Stimulated activated CD8-positive, alpha-beta memory T cell treated with anti-CD3 and anti-CD28 coated beads, Interleukin-15, amount 100 ng/mL, for 1 hour (primary cell): ENCODE results near the gene YIPF3.
"Not testable (repeated sequence)": the region's sequence is repeated elsewhere in the genome, so short reads cannot be mapped to it uniquely, and the experiment has no call there.

Source experiments
- DNase-seq: peaks from one replicate; pipeline ENCODE4 v3.0.0-alpha.2; 2020; ENCODE audit warnings: low read depth

YIPF3 gene

DNA sequence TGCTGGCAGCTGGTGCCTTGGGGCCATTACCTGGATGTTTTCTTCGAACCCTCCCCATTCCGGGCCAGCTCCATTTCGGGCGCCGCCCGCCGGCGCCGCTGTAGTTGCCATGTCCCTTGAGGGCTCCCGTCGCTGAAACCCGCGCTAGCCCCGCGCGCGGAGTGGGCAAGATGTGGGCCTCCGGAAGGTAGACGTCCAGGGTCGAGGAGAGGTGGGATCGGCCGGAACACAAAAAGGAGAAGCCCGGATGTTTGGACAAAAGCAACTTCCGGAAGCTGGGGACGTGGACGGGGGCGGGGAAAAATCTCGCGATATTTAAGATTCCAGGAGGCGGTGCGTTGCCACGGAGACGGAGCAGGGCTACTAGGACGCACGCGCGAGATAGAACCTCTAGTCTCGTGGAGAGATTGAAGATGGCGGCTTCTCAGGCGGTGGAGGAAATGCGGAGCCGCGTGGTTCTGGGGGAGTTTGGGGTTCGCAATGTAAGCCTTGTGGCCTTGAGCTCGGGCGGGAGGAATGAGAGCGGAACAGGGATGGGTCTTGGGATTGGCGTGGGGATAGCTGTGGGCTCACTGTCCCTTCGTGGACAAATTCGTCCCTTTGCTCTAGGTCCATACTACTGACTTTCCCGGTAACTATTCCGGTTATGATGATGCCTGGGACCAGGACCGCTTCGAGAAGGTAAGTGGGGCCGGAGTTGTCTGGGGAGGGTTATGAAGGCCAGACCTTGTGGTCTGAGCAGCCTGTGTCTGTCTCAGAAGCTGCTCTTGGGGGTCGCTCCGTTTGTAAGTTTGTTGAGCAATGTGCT, at the start of gene YIPF3, which contains the start of gene POLR1C:
TSS of gene YIPF3 (minus strand) at position 230 of the 808 bp plus-strand sequence. CDS start at position 111, 119 bp downstream.
TSS of gene POLR1C (plus strand) at position 393 of the 808 bp plus-strand sequence. CDS start at position 414, 21 bp downstream.
- peak; percentile 97 for DNase-seq

DNA sequence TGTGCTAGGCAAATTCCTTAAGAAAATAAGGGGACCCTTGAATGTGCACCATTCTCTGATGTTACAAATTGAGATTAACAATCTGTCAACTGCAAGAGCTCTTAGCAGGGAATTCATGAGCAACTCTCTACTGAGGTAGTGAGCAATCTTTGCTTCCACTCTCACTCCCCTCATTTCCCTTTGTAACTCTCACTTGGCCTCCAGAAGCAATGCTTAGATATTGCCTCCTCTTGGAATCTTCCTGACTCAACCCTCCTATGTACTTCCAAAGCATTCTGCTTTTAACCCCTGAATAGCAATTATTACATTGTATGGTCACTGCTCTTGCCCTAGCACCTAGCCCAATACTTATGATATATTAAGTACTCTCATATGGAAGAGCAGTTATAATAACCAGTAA, 42.6 kb upstream of the YIPF3 start:
- DNase-seq: no peak

GRCh38 chr6:43557620-43558019, 40.9 kb upstream of the YIPF3 start:
- DNase-seq: not testable (repeated sequence)

DNA sequence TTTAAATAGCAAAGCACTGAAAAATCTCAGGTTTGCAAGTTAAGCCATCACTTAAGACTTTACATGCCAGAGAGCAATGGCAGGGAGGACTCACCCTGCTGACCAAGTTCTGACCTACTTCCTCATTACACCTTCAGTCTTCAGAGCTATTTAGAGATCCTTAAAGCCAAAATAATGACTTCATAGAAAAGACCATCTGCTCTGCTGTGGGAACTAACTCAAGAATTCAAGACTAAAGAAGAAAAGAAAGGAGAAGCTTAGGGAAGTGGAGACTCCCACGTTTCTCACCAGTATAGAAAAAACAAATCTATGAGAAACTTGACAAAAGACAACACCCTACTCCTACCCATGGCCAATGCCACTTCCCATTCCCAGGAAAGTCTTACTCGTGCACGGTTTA, 30.5 kb upstream of the YIPF3 start:
- DNase-seq: no peak

DNA sequence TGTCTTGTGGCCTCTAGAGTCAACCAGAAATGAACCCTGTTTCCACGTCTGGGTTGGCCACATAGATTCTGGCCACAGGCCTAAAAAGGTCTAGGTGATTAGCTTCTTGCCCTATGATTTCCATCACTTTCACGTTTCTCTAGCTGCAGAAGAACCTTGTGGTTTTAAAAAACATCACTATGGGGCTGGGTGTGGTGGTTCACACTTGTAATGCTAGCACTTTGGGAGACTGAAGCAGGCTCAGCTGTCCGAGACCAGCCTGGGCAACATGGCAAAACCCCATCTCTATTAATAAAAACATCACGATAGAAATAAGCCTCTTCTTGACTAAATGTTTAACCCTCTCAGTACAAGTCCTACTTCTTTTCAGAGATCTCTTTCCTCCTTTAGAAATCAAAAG, 27.7 kb upstream of the YIPF3 start:
- no peak for DNase-seq

GRCh38 chr6:43541774-43542471, 25.2 kb upstream of the YIPF3 start:
- no peak for DNase-seq

DNA sequence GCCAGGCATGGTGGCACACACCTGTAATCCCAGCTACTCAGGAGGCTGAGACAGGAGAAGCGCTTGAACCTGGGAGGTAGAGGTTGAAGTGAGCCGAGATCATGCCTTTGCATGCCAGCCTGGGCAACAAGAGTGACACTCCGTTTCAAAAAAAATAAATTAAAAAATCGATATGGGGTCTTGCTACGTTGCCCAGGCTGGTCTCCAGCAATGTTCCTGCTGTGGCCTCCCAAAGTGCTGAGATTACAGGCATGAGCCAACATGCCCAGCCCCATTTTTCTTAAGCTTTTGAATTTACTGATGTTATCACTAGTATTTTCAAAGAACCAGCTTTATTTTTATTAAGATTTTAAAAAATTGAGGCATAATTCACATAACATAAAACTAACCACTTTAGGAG, 23.8 kb upstream of the YIPF3 start:
- no peak for DNase-seq

DNA sequence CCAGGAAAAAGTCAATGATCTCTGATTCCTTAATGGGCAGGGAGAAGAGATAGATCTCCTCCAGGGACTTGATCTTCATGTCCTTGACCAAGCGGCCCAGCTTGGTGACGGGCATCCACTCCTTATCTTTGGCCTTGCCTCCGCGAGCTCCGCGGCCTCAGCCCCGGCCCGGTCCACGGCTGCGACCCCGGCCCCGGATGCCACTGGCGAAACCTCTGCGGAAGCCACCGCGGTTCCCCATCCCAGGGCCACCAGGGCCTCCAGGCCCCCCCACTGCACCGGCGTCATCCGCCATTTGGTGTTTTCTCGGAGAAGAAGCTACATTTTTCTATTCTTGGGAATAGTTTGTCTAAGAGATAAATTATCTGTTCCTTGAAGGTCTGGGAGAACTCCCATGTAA, 22.7 kb upstream of the YIPF3 start:
- DNase-seq: not testable (repeated sequence)

DNA sequence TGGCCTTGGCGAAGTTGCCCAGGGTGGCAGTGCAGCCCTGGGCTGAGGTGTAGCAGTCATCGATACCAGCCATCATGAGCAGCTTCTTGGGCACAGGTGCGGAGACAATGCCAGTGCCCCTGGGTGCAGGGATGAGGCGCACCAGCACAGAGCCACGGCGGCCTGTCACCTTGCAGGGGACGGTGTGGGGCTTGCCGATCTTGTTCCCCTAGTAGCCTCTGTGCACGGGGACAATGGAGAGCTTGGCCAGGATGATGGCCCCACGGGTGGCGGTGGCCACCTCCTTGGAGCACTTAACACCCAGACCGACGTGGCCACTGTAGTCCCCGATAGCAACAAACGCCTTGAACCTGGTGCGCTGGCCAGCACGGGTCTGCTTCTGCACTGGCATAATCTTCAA, 22.3 kb upstream of the YIPF3 start:
- not testable (repeated sequence) for DNase-seq

- no peak for DNase-seq
Measured at GRCh38 chr6:43532201-43532600, 15.5 kb upstream of the YIPF3 start.

GRCh38 chr6:43524483-43524961, 7.8 kb upstream of the YIPF3 start:
- DNase-seq: no peak

DNA sequence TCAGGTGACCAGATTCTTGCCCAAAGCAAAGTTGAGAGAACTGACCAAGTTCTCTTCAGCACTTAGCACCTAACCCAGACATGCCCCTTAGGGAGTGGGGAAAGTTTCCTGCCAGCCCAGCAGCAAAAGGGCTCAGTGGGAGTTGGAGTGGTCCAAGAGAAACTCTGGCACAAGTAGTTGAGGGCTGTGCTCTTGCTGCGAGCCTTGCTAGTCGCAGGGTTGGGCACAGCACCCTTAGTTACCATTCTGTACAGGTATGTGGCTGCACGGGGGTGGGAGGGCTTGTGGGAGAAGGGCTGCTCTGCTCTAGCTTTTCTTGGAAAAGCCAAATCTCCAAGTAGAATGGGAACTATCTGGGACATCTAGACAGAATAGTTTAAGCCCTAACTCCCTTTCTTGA, 6.6 kb upstream of the YIPF3 start:
- no peak for DNase-seq

DNA sequence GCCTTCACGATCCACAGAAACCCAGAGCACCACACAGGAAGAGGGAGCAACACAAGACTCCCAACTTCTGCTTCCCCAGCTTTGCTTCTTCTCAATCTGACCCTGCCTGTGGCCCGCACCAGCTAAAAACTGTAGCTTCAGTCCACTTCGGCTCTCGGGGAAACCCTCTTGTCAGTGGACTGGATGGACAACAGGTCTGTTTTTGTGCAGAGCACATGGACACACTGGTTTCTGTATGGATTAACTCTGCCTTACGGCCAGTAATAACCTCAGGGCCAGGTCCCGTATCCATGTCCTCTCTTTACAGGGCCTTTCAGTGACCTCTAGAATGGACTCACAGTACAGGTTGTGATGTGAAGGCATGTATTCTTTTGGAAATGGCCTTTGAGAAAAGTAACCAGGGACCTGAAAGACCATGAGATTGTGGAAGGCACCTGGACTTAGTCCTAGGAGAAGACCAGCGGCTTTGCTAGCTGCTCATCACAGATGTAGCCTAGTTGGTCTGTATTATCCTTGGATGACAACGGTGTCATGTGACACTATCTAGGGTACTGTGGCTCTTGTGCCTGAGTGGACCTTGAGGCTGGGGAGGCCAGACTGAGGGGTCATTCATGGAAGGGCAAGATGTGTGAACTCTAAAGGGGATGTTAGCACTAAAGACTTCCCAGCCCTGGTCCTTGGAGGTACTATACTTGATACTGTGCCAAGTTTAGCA, 6.0 kb upstream of the YIPF3 start:
- DNase-seq: no peak

DNA sequence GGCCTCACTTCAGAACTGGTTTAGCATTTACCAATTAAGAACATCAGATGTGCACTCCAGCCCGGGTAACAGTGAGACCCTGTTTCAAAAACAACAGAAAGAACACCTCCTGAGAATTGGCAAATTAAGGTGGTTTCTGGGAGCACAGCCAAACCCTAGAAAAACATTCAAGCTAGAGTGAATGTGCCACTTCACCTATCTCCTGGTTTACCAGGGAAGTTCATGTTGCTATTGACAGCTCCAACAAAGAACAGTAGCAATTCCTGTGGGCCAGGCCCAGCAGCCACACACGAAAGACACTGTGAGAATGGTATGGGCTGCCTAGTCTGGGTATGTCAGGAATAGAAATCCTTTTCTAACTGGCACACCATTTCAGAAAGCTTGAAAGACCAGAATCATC, 5.1 kb upstream of the YIPF3 start:
- no peak for DNase-seq

DNA sequence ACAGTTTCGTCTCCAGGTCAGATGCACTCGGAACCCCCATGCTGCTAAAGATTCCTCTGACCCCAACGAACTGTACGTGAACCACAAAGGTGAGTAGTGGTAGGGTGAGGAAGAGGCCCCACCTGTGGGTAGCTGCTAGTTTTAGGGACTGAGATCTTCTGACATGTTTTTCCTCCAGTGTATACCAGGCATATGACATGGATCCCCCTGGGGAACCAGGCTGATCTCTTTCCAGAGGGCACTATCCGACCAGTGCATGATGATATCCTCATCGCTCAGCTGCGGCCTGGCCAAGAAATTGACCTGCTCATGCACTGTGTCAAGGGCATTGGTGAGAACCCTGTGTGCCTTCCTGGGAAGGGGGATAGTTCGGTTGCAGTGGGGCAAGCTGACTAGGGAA, 3.4 kb upstream of the YIPF3 start:
- DNase-seq: no peak

GRCh38 chr6:43517505-43518357, 1.0 kb upstream of the YIPF3 start:
- DNase-seq: no peak

GRCh38 chr6:43516367-43516696, 394 bp downstream of the YIPF3 start:
- no peak for DNase-seq

GRCh38 chr6:43515808-43516207, 918 bp downstream of the YIPF3 start:
- DNase-seq: no peak

- no peak for DNase-seq
Measured at GRCh38 chr6:43511824-43512415, 4.8 kb downstream of the YIPF3 start.

DNA sequence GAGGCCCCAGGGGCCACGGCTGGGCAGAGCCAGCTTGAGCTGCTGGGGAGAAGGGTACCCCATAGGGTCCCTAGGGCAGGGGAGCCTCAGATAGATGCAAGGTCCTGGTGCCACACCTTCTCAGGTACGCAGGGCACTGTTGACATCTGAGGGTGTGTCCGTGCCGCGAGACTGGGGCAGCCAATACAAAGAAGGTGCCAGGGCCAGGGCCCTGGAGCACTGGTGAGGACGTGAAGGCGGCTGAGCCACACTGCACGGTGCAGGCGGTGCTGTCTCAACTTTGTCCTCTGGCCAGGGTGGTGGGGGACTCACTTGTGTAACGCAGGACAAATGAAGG, 5.9 kb downstream of the YIPF3 start:
- DNase-seq: no peak

GRCh38 chr6:43509984-43510826, 6.5 kb downstream of the YIPF3 start, which contains the start of gene LRRC73:
TSS of gene LRRC73 (minus strand) at chr6:43510346. CDS start at chr6:43509785, 561 bp downstream.
- peak; percentile 50 for DNase-seq
